A549 treated with ZK216348 at 1 μM for 4 hours (cell line): ENCODE measurements around the gene AGBL1. TPM values are rescaled to one million over a fixed set of nuclear protein-coding genes. Genes with fewer than 3 reads are reported as not detected.

Experiments
- total RNA-seq: library from RNA; stranded (reverse); fragments of 200-300 nt; extraction: Qiagen RNA extraction; gene quantifications from 5 replicates; pipeline ENCODE4 v1.2.3, GENCODE V29; 2022; ENCODE audit warnings: low read depth

AGBL1 gene
- not detected in 5 replicates for total RNA-seq

DNA sequence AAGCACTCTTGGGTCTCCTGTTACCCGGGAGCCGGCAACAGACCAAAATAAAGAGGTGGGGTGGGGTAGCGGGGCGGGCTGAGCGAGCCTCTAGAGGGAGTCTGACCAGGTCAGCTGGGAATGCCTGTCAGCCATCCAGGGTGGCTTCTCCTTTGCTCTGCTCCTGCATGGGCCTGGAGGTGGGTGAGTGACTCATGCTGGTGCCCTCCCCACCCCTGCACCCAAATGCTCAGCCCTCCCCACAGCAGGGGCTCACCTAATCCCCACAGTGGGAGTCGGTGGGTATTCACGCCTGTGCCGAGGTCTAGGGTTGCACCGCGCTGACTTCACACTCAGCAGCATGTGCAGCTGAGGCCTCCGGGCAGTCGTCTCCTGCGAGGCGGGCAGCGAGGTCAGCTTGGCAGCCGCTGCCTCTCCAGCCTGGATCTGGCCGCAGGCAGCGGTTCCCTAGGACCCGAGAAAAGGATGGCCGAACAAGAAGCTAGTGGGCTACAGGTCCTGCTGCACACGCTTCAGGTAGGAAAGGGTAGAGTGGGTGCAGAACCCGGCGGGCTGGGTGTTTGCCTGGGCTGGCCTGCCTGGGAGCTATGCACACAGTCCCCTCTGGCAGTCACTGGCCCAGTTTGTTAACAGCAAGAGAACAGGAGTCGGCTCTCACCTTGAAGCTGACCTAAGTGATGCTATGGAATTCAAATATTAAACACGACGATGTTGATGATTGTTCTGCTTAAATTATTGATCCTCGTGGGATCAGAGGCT, at the start of gene AGBL1:
Gene AGBL1 (plus strand): TSS at position 364 of the 759 bp plus-strand sequence.

